HepG2 (cell line): ENCODE results near the gene ZNF385B. TPM values are rescaled to one million over a fixed set of nuclear protein-coding genes. Genes with fewer than 3 reads are reported as not detected.
A peak's percentile ranks its signal among the peaks of the same experiment; 100 is the strongest.

Experiments used
- AFF4 ChIP-seq: sonication (generic); formaldehyde crosslinking; IDR thresholded peaks from 2 replicates; pipeline ENCODE4 v1.4.0; 2020; ENCODE audit warnings: missing genetic modification reagents
- GATAD2A ChIP-seq: IDR thresholded peaks from 2 replicates; pipeline ENCODE4 v1.6.1; 2016
- KLF15 ChIP-seq: sonication (generic); formaldehyde crosslinking; IDR thresholded peaks from 2 replicates; pipeline ENCODE4 v1.8.1; 2023; ENCODE audit warnings: borderline replicate concordance, mild to moderate bottlenecking, inconsistent platforms, missing genetic modification reagents, mixed read lengths
- MTF1 ChIP-seq: sonication (generic); formaldehyde crosslinking; IDR thresholded peaks from 2 replicates; pipeline ENCODE4 v1.5.0; 2020; ENCODE audit warnings: missing genetic modification reagents
- NR2F1 ChIP-seq, 2 experiments: fragments of 450-650 bp in 1 of 2; formaldehyde crosslinking in 1 of 2; IDR thresholded peaks; 2 replicates each; pipeline versions ENCODE4 v1.5.0 to v1.6.1; 2016 to 2020; ENCODE audit warnings: mild to moderate bottlenecking in 1 of 2, missing compliant biosample characterization in 1 of 2, missing genetic modification reagents in 1 of 2, moderate library complexity in 1 of 2
- POLR2AphosphoS2 ChIP-seq: IDR thresholded peaks from 2 replicates; pipeline ENCODE4 v1.6.1; 2011; ENCODE audit warnings: low read depth, low read length, improper control_type of control experiment
- RCOR2 ChIP-seq: IDR thresholded peaks from 2 replicates; pipeline ENCODE4 v1.6.1; 2016; ENCODE audit warnings: missing biosample characterization, missing genetic modification reagents
- SETDB1 ChIP-seq: sonication (generic); formaldehyde crosslinking; IDR thresholded peaks from 2 replicates; pipeline ENCODE4 v1.5.1; 2020; ENCODE audit warnings: missing genetic modification reagents, mild to moderate bottlenecking, borderline replicate concordance
- SIX4 ChIP-seq: sonication (generic); formaldehyde crosslinking; IDR thresholded peaks from 2 replicates; pipeline ENCODE4 v1.4.0; 2020; ENCODE audit warnings: missing genetic modification reagents
- SP4 ChIP-seq: sonication (generic); formaldehyde crosslinking; IDR thresholded peaks from 2 replicates; pipeline ENCODE4 v1.8.1; 2023; ENCODE audit warnings: mild to moderate bottlenecking, missing genetic modification reagents
- TARDBP ChIP-seq: sonication (generic); formaldehyde crosslinking; IDR thresholded peaks from 2 replicates; pipeline ENCODE4 v1.8.0; 2022; ENCODE audit warnings: mild to moderate bottlenecking, missing genetic modification reagents
- TCF7 ChIP-seq: sonication (generic); IDR thresholded peaks from 2 replicates; pipeline ENCODE4 v1.6.1; 2016; ENCODE audit warnings: antibody characterized with exemption, low read depth
- TGIF2 ChIP-seq: IDR thresholded peaks from 2 replicates; pipeline ENCODE4 v1.6.1; 2016; ENCODE audit warnings: control low read depth, missing compliant biosample characterization
- ZBTB33 ChIP-seq: sonication (generic); formaldehyde crosslinking; IDR thresholded peaks from 2 replicates; pipeline ENCODE4 v1.4.0; 2020; ENCODE audit warnings: missing genetic modification reagents
- ZEB1 ChIP-seq: IDR thresholded peaks from 2 replicates; pipeline ENCODE4 v1.6.1; 2012; ENCODE audit warnings: mild to moderate bottlenecking, low read depth, inconsistent platforms; ENCODE audit not compliant: insufficient replicate concordance
- ZMYM4 ChIP-seq: sonication (generic); formaldehyde crosslinking; IDR thresholded peaks from 2 replicates; pipeline ENCODE4 v1.8.1; 2023; ENCODE audit warnings: mild to moderate bottlenecking, missing genetic modification reagents
- ZNF329 ChIP-seq: sonication (generic); formaldehyde crosslinking; IDR thresholded peaks from 2 replicates; pipeline ENCODE4 v1.9.0; 2021; ENCODE audit warnings: low read depth, mild to moderate bottlenecking, missing genetic modification reagents
- ZNF512 ChIP-seq: sonication (generic); formaldehyde crosslinking; IDR thresholded peaks from 2 replicates; pipeline ENCODE4 v1.4.0; 2020; ENCODE audit warnings: mild to moderate bottlenecking, missing genetic modification reagents
- ZNF556 ChIP-seq: sonication (generic); formaldehyde crosslinking; IDR thresholded peaks from 2 replicates; pipeline ENCODE4 v1.4.0; 2020; ENCODE audit warnings: mild to moderate bottlenecking, missing genetic modification reagents, borderline replicate concordance
- ZNF83 ChIP-seq: sonication (generic); formaldehyde crosslinking; IDR thresholded peaks from 2 replicates; pipeline ENCODE4 v1.4.0; 2020; ENCODE audit warnings: missing genetic modification reagents, mild to moderate bottlenecking, borderline replicate concordance
- polyA plus RNA-seq, 8 experiments: library from polyadenylated mRNA; depleted of rRNA in 3 of 8; stranded (reverse) in 7 of 8; unstranded in 1 of 8; fragments of >200 nt; fragmentation: Illumina TruSeq in 4 of 8; extraction: Trizol in 4 of 8; gene quantifications; 2 replicates each; pipeline versions ENCODE4 v1.2.1 to v1.2.3, GENCODE V29; 2011 to 2016; ENCODE audit warnings: low read depth in 4 of 8, missing spikeins in 1 of 8, mixed read lengths in 1 of 8; ENCODE audit not compliant: insufficient read depth in 1 of 8
- total RNA-seq, 5 experiments: library from RNA; depleted of rRNA; stranded (reverse); fragments of >200 nt; fragmentation: Illumina TruSeq; extraction: Trizol; gene quantifications; 2 replicates each; pipeline ENCODE4 v1.2.3, GENCODE V29; 2016; ENCODE audit warnings: low read depth in 1 of 5
- TF ChIP-seq, protein P1 (sequence below): sonication (generic); formaldehyde crosslinking; IDR thresholded peaks from 2 replicates; pipeline ENCODE4 v1.8.0; 2022; ENCODE audit warnings: mild to moderate bottlenecking, missing genetic modification reagents, moderate library complexity
- TF ChIP-seq, protein P2 (sequence below): sonication (generic); formaldehyde crosslinking; IDR thresholded peaks from 2 replicates; pipeline ENCODE4 v1.8.0; 2022; ENCODE audit warnings: mild to moderate bottlenecking, missing genetic modification reagents, borderline replicate concordance

Gene ZNF385B
- total and polyA plus RNA-seq, 2 of the 13 experiments (the other 11 are each of a cell fraction or from before 2014, with no cell fraction given), result 3.3 to 6.7 TPM

- TF ChIP-seq SP4 (CRISPR knock-in tag) (no peak), KLF15 (CRISPR knock-in tag) (no peak), ZEB1 (no peak), MTF1 (CRISPR knock-in tag) (no peak), NR2F1 (CRISPR knock-in tag; IDR thresholded peaks at IDR 0.05) (no peak), SETDB1 (CRISPR knock-in tag) (no peak), RCOR2 (CRISPR knock-in tag) (peak; percentile 80), GATAD2A (CRISPR knock-in tag) (peak; percentile 77), ZNF329 (no peak), AFF4 (CRISPR knock-in tag) (no peak), TCF7 (peak; percentile 60), SIX4 (CRISPR knock-in tag) (no peak), ZNF83 (CRISPR knock-in tag) (no peak), POLR2AphosphoS2 (no peak), ZNF556 (CRISPR knock-in tag) (no peak), ZNF512 (no peak), TARDBP (CRISPR knock-in tag) (0 out of 2 replicates have a peak, but pooled peaks have one; percentile 14), ZMYM4 (peak; percentile 30; the same call in 1 of the 2 replicates), ZBTB33 (CRISPR knock-in tag) (no peak), TGIF2 (CRISPR knock-in tag) (peak; percentile 37; the same call in 1 of the 2 replicates)
- TF ChIP-seq, protein P1, sequence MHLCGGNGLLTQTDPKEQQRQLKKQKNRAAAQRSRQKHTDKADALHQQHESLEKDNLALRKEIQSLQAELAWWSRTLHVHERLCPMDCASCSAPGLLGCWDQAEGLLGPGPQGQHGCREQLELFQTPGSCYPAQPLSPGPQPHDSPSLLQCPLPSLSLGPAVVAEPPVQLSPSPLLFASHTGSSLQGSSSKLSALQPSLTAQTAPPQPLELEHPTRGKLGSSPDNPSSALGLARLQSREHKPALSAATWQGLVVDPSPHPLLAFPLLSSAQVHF (CRISPR knock-in tag), result no peak
- TF ChIP-seq, protein P2, sequence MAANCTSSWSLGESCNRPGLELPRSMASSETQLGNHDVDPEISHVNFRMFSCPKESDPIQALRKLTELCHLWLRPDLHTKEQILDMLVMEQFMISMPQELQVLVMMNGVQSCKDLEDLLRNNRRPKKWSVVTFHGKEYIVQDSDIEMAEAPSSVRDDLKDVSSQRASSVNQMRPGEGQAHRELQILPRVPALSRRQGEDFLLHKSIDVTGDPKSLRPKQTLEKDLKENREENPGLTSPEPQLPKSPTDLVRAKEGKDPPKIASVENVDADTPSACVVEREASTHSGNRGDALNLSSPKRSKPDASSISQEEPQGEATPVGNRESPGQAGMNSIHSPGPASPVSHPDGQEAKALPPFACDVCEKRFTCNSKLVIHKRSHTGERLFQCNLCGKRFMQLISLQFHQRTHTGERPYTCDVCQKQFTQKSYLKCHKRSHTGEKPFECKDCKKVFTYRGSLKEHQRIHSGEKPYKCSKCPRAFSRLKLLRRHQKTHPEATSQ, result 0 out of 2 replicates have a peak, but pooled peaks have one; percentile 23
These were observed 328.5 kb downstream of the ZNF385B start (continued) for GRCh38 chr2:179532863-179533278.
